HG02763 (cell line): ENCODE results near the gene SMIM20.

Source experiments
- ATAC-seq: cut with Tn5 transposase; IDR thresholded peaks from one replicate; pipeline ENCODE4 v1.9.1; 2021; ENCODE audit warnings: mild to moderate bottlenecking, moderate library complexity; ENCODE audit not compliant: unreplicated experiment

The SMIM20 gene

DNA sequence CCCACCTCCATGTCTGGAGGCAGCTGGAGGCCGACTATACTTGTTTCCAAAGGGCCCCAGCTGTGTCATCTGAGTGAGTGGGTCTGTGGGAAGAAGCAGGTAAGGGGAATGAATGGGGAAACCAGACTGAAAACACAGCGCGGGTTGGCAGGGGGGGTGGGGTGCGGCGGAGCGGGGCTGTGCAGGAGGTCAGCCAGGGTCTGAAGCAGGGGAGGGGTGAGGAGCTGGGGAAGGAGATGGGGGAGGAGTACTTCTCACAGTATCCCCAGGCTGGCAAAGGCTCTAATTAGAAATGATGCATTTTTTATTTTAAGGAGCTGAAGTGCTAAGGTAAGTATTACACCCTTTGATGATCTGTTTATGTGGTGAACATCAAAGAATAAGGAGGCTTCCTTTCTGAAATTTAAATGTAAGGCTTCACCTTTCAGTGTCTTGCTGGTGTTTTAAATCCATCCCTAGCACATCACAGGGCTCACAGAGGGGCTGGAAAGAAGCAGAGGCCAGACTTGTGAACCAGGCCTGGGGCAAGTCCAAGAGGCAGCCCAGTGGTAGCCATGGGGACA is 37.5 kb downstream of the SMIM20 start:
- ATAC-seq, result no peak

DNA sequence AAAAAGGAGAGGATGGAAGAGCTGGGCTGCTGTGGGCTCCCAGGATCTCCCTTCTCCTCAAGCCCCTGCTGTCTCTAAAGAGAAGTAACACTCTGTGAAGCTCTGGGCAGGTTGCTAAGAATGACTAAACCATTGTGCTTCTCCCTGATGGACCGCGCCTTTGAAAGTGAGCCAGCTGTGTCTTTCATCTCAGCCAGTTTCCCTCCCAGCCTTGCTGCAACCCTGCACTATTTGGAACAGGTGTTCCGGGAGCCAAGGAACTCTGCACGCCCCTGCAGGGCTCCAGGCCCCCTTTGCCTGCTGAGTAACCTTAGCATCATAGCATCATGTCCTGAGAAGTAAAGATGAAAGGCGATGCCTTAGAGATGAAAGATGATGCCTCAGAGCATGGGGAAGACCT is 39.7 kb downstream of the SMIM20 start:
- ATAC-seq, result no peak

DNA sequence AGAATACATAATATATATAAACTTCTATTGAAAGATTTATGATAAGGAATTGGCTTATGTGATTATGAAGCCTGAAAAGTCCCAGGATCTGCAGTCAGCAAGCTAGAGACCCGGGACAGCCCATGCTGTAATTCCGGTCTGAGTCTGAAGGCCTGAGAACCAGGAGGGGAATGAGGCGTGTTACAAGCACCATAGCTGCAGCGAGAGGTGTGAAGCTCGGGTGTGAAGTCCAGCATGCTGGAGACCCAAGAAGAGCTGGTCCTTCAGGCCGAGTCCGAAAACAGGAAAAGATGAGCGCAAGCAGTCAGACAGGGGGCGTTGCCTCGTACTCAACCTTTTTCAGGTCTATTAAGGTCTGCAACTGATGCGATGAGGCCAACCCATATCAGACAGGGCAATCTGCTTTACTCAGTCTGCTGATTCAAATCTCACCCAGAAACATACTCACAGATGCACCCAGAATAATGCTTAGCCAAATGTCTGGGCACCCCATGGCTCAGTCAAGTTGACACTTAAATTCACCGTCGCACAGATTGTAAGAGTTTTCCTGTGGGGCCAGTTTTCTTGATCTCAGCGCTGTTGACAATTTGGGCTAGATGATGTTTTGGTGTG is 40.4 kb downstream of the SMIM20 start:
- no peak for ATAC-seq

DNA sequence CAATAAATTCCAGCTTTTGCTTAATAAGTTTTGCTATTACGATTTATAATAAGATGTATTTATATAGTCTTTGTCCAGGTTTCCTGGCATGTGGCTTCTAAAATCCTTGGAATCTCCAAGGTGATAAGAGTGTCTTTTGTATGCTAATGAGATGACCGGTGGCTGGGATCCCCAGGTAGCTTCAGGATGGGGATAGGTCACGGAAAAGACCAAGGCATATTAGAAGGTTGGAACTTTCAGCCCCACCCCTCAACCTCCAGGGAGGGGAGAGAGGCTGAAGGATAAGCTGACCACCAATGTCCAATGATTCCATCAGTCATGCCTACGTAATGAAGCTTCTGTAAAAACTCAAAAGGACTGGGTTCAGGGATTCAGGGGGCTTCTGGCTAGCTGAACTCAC is 41.7 kb downstream of the SMIM20 start:
- no peak for ATAC-seq

DNA sequence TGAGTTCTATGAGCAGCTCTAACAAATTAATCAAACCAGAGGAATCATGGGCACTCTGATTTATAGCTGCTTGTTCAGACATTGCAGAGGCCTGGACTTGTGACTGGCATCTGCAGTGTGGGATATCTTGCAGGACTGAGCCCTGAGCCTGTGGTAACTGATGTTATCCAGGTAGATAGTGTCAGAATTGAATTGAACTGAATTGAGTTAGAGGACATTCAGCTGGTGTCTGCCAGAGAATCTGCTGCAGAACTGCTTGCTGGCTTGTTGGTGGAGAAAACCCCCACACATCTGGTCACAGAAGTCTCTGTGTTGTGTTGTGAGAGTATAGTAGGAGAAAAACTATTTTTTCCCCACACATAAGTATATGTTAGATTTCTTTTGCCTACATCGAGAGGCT is 42.2 kb downstream of the SMIM20 start:
- no peak for ATAC-seq

DNA sequence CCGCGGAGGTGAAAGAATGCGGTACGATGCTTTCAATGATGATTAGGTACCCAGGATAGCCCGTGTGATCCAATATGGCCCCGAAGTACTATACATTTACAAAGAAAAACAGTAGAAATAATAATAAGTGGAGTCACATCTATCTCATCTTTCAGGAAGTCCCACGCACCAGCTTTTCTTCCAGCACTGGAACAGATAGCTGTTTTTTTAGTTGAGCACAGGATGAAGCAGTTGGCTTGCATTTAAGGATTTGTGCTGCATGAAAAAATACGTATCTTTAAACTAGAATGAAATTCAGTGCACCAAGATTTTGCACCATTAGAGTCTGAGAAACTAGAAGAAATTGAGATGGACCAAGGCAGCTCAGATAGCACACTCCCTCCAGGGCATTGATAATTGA is 44.1 kb downstream of the SMIM20 start:
- ATAC-seq, result no peak

DNA sequence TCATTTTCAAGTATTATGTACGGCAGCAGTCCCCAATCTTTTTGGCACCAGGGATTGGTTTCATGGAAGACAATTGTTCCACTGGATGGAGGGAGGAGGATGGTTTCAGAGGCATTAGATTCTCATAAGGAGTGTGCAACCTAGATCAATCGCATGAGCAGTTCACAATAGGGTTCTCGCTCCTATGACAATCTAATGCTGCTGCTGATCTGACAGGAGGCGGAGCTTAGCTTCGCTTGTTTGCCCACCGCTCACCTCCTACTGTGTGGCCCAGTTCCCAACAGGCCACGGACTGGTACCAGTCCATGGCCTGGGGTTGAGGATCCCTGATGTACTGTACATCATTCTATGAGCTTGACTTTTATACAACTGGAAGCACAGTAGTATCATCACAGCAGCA is 48.4 kb downstream of the SMIM20 start:
- no peak for ATAC-seq

DNA sequence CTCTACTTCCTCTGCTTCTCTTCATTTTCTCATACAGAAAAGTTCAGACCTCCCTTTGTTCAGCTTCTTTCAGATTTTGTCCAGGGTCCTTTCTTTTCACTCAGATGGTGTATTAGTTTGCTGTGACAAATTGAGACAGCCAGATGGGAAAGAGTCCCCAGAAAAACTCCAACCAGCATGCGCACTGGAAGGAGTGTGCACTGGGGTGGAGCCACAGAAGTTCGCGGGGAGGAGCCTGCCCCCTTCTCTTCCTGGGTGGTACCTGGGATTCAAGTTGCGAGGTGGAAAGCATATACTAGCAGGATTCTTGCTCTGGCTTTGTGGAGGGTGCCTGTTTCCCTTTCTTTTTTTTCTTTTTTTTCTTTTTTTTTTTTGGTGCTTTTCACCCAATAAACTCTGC is 51.6 kb downstream of the SMIM20 start:
- ATAC-seq, result no peak

DNA sequence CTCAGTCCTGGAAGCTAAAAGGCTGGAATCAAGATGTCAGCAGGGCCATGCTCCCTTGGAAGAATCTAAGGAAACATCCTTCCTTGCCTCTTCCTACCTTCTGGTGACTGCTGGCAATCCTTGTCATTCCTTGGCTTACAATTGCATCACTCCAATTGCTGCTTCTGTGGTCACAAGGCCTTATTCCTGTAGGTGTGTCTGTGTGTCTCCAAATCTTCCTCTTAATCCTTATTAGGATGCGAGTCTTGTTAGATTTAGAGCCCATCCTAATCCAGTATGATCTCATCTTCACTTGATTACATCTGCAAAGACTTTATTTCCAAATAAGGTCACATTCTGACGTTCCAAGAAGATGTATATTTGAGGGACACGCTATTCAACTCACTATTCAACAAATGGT is 52.2 kb downstream of the SMIM20 start:
- no peak for ATAC-seq

DNA sequence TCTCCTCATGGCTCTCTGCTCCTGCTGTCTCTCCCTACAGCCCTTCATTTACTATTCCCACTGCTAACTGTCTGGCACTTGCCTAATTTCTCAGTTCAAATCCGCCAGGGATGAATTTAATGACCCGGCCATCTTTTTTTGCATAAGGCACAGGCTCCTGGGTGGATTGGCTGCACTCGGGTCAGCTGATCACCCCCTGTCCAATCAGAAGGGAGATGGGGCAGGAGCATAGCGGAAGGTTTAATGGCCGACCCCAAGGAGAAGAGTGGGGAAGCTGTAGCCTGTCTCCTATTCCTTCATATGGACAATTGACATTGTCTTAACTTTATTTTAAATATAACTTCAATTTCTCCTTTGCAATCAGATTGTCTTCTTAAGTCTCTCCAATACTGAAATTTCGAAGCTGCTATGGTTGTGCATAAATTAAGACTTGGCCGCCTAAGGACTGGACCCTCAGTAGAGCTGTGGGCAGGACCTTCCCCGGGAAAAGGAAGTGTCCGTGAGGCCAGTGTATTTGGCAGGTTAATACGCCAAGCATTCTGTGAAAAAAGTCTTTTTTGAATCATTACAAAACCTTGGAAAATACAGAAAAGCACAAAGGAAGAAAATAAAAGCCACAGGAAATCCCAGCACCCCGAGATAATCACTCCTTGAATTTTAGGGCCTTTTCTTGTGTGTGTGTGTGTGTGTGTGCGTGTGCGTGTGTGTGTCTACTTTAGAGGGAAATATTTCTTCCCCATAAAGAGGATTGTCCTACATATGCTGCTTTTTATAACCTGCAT is 55.5 kb downstream of the SMIM20 start:
- no peak for ATAC-seq

DNA sequence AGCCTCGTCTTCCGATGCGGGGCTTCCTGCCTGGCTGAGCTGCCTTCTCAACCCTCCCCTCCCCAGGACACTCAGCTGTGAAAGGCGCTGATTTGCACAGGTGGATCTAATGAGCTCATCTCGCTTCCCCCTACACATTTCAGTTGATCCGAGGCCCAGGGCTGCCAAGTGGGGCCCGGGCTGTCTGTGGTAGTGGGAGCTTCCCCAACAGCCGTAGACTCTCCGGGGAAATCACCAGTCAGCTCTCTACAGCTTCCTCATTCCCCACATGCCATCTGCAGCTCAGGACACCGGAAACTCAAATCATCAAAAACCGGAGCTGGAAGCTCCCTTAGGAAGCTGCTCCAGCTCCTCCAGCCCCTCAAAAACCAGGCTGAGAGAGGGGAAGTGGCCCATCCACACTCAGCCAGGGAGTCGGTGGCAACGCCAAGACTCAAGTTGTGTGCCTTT is 56.2 kb downstream of the SMIM20 start:
- peak; percentile 57 for ATAC-seq

DNA sequence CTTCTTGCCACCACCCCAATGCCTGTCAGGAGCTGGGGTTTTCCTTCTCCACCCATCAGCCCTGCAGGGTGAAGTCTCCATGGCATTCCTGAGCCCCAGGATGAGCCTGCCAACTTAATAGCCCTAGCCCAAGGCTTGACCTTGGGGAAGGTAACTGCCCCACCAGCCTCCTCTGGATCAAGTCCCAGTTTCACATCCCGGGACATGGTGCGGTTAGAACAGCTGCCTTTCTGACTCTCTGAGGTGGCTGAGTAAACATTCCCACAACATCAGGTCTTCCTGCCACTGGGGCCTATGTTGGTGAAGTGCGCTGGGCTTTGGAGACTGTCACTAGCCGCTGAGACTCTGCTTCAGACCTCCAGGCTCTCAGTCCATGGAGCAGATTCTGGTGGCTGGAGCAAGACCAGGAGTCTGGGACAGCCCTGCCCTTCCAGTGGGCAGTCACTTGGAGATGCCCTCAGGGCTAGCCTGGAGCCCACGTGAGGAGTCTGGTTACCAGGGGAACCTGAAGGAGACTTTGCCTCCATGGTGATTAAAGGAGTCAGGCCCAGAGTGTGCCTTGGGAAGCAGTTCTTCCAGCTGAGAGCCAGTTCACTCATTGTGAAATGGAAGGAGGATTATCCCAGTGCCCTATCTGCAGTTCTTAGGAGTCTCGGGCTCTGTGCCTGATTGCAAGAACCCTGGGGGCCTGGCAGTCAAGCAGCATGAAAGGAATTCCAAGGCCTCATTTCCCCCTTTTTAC is 56.8 kb downstream of the SMIM20 start:
- ATAC-seq, result no peak

DNA sequence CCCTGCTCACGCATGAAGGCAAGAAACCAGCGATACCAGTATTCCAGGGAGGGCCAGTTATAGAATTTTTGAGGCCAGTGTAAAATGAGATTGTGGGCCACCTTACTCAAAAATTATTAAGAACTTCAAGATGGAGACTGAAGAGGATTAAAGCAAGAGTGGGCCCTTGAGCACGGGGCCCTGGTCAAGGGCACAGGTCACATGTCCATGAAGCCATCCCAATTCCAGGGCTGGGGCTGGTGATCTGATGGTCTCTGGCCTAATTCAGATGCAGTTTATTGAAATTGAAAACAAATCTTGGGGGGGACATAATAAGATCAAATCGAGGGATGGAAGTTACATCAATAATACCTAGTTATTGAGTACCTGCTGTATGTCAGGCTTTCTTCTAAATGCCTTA is 58.3 kb downstream of the SMIM20 start:
- ATAC-seq, result no peak

DNA sequence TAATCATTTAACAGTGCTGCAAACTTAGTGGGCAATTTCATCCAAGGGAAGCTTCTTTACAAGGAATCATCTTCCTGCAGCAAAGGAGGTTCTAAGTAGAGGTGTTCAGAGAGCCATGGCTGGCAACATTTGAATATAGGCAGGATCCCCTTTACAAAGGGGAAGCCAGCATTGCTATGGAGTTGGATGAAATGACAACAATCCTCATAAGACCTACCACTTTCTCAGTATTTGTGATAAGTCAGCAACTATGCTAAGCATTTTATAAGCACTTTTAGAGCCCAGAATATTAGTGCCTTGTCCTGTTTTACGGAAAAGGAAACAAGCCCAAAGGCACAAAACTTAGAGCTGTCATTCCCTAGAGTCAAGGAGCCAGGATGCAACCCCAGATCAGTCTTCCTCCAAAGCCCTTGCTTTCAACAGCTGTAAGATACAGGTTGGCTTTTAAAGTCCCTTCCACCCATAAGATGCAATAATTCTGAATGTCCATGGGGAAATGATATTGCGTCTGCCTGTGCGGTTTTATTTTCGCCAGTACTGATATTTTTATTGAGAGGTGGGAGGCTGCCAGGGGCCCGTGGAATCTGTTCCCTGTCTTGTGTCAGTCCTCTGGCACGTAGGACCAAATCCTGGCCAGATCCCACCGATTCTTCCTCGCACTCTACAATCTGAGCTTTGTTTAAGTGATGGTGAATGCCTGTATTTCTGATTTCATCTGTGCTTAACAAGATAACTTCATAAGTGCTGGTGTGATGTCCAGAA is 59.1 kb downstream of the SMIM20 start:
- ATAC-seq, result no peak

DNA sequence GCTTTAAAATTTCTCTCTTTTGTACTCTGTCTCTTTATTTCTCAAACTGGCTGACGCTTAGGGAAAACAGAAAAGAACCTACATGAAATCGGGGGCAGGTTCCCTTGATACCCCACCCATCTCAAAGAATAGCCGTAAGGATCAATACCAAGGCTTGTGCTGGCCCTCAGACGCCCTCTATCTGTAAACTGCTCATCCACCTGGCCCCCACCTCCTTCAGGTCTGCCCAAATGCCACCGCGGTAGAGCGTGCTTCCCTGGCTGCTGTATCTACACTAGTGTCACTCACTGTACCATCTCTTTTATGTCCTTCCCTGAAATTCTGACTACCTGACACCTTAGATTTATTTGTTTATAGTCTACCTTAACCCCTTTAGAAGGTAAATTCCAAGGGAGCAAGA is 62.8 kb downstream of the SMIM20 start:
- no peak for ATAC-seq

DNA sequence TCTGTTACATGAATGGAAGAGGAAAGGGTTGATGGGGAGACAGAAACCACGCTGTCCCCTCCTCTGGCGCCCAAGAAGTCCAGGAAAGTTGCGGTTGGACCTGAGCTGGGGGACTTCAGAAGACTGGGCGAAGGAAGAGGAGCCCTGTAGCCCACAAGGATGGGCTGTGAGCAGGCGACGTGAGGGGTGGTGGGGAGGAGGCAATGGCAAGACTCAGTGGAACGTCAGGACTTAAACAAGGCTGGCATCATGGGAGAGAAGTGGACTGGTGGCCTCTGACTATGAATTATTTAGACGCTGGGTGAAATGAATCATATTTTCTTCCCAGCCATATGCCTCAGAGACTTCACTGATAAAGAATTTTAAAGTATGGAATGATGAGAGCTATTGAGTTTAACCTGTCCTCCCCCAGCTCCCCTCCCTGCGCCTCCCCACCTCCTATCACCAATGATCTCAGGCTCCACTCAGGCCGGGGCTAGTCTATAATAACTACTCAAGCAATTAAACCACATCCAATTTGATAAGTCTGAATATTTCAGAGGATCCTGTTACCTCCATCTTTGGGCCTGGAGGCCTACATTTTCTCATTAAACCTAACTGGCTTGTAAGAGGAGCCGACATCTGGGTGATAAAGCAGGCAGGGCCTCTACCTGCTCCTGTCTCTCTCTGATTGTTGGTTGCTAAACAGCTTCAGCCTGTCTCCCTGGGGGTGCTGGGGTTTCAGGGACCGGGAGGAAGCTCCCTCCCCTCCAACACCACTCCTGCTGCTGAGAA is 63.6 kb downstream of the SMIM20 start:
- no peak for ATAC-seq

DNA sequence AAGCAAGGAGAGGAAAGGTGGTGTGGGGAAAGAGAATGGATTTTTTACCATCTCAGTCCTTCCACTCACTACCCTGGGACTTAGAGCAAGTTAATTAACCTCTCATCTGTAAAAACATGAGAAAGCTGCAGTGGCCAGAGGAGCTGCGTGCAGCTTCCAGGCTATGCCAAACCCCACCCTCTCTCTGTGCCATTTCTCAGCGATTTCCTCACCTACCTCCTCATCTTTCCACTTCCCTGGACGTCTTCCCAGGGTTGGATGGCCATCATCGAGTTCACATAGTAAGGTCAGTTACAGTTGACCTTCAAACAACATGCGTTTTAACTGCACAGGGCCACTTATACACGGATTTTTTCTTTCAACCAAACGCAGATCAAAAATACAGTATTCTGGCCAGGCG is 64.3 kb downstream of the SMIM20 start:
- ATAC-seq, result no peak
